ENCODE measurements around the gene HOXD1. TPM values are rescaled to one million over a fixed set of nuclear protein-coding genes. Genes with fewer than 3 reads are reported as not detected.

Gene HOXD1
- total and polyA plus RNA-seq, 2 donors (not counting 3 experiments of a cell fraction or from before 2014, with no cell fraction given): 6.6 to 10.4 TPM

DNA sequence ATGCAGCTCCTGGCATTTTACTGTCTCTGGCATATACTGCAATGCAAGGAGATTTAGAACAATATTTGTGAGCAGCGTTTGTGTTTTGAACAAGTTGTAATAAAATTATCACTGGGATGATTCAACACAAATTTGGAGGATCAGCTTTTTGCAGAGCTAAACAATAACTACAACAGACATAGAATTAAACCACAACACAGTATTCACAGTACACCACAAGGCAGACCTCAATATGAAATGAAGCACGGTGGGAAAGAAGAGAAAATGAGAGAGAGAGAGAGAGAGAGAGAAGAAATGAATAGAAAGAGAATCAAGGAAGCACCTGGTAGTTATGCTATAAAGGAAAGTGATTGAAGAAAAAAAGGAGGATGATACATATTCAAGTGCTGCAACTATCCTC, 39.4 kb downstream of the HOXD1 start:
- Histone ChIP-seq H3K9me1 (replicated peaks; ENCODE audit: control insufficient read depth, extremely low read depth, insufficient read depth, low read length) (no peaks in the 10 kb centered on the region), H2AFZ (ENCODE audit: low read depth, low read length) (no peak overlapping the region), H3K9ac (replicated peaks; ENCODE audit: extremely low read depth, insufficient read depth, low read length) (no peak overlapping the region), H3K27ac (ENCODE audit: insufficient read depth, low read depth, low read length) (no peak overlapping the region), H3K4me1 (ENCODE audit: control insufficient read depth, extremely low read depth, insufficient read depth, low read length) (no peaks in the 10 kb centered on the region), H4K20me1 (replicated peaks; ENCODE audit: control insufficient read depth, extremely low read depth, insufficient read depth, low read length) (no peaks in the 10 kb centered on the region), H3K4me3 (replicated peaks in 1 of 3; ENCODE audit: insufficient read depth in 1 of 3, low read depth in 1 of 3, low read length in 3 of 3) (no peak overlapping the region), H3K4me2 (ENCODE audit: insufficient read depth, low read length) (no peak overlapping the region), H3K79me2 (ENCODE audit: control insufficient read depth, insufficient read depth, low read length) (no peaks in the 10 kb centered on the region), H3K36me3 (ENCODE audit: control insufficient read depth in 2 of 2, extremely low read depth in 1 of 2, insufficient read depth in 2 of 2, low read length in 2 of 2) (no peaks in the 10 kb centered on the region), H3K27me3 (ENCODE audit: control insufficient read depth in 2 of 2, insufficient read depth in 2 of 2, low read length in 2 of 2) (no peaks in the 10 kb centered on the region), H3K9me3 (replicated peaks; ENCODE audit: control insufficient read depth, insufficient read depth, low read length) (no peaks in the 10 kb centered on the region)
- CTCF ChIA-PET: interaction anchor here (1.2 to 2.6 kb wide), 3 partner anchors 13 to 48 kb away, joined by 3 to 7 read pairs (median 5); no protein-coding TSS in a partner anchor
- no TSS peak for BruUV-seq (replicated peaks)
- FAIRE-seq (no peak), DNase-seq (ENCODE audit: low read depth, low spot score) (no peak)
- intact Hi-C loops (cut with micrococcal nuclease): no loop called here
- dilution Hi-C loops (cut with MboI; ENCODE audit: extremely low pct_ligation_motif_present, low sequenced_read_pairs): no loop called here
- TF ChIP-seq, protein P1, sequence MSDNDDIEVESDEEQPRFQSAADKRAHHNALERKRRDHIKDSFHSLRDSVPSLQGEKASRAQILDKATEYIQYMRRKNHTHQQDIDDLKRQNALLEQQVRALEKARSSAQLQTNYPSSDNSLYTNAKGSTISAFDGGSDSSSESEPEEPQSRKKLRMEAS (IDR thresholded peaks at IDR 0.05; ENCODE audit: insufficient read depth, insufficient read length): no peak
- TF ChIP-seq POLR2A (IDR thresholded peaks at IDR 0.05; ENCODE audit: low read depth, low read length) (no peak), MYC (IDR thresholded peaks at IDR 0.05; ENCODE audit: low read depth, low read length) (no peak), GATA2 (IDR thresholded peaks at IDR 0.05; ENCODE audit: insufficient read depth, insufficient read length, low read depth, low read length) (no peak), EZH2 (IDR thresholded peaks at IDR 0.05; ENCODE audit: borderline replicate concordance, low read depth, low read length, severe bottlenecking) (no peak), FOS (IDR thresholded peaks at IDR 0.05; ENCODE audit: borderline replicate concordance, insufficient read depth, low read length) (no peak), POLR2AphosphoS5 (IDR thresholded peaks at IDR 0.05; ENCODE audit: insufficient read depth, low read depth, low read length) (no peak), JUN (IDR thresholded peaks at IDR 0.05; ENCODE audit: borderline replicate concordance, insufficient read depth, insufficient read length, low read depth) (no peak)
- TF ChIP-seq, protein P2, sequence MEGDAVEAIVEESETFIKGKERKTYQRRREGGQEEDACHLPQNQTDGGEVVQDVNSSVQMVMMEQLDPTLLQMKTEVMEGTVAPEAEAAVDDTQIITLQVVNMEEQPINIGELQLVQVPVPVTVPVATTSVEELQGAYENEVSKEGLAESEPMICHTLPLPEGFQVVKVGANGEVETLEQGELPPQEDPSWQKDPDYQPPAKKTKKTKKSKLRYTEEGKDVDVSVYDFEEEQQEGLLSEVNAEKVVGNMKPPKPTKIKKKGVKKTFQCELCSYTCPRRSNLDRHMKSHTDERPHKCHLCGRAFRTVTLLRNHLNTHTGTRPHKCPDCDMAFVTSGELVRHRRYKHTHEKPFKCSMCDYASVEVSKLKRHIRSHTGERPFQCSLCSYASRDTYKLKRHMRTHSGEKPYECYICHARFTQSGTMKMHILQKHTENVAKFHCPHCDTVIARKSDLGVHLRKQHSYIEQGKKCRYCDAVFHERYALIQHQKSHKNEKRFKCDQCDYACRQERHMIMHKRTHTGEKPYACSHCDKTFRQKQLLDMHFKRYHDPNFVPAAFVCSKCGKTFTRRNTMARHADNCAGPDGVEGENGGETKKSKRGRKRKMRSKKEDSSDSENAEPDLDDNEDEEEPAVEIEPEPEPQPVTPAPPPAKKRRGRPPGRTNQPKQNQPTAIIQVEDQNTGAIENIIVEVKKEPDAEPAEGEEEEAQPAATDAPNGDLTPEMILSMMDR (IDR thresholded peaks at IDR 0.05; ENCODE audit: extremely low read depth in 1 of 2, insufficient read depth in 1 of 2, low read depth in 1 of 2, low read length in 2 of 2): no peak
- POLR2A ChIA-PET: no interaction called here

All from endothelial cell of umbilical vein (primary cell).